Stimulated activated CD4-positive, alpha-beta T cell treated with anti-CD3 and anti-CD28 coated beads, TNF-alpha, amount 100 ng/mL, for 4 hours (primary cell): ENCODE results near the gene THUMPD1.
"Not testable (repeated sequence)": the region's sequence is repeated elsewhere in the genome, so short reads cannot be mapped to it uniquely, and the experiment has no call there.

Experiments used
- DNase-seq, 3 experiments: peaks; one replicate each; pipeline ENCODE4 v3.0.0-alpha.2; 2020; ENCODE audit warnings: low read depth in 3 of 3

Gene THUMPD1

GRCh38 chr16:20741554-20742285 is at the start of gene THUMPD1:
Gene THUMPD1, minus strand, starts transcription at chr16:20741818. Its CDS starts 79 bp downstream, at chr16:20741739.
- DNase-seq = peak; percentile 96 to 97 (median 97)

GRCh38 chr16:20789130-20789529 is 47.5 kb upstream of the THUMPD1 start:
- DNase-seq = no peak

DNA sequence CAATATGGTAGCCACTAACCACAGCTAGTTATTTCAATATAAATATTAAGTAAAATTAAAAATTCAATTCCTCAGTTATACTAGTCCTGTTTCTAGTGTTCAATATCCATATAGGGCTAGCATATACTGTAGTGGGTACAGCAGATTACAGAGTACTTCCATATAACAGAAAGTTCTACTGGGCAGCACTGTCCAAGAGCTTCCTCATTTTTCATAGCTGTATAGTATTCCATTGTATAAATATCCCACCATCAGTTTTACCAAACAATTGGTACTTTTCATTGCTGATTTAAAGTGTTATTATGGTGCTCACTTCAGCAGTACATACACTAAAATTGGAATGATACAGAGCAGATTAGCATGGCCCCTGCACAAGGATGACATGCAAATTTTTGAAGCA is 42.6 kb upstream of the THUMPD1 start:
- DNase-seq = no peak

DNA sequence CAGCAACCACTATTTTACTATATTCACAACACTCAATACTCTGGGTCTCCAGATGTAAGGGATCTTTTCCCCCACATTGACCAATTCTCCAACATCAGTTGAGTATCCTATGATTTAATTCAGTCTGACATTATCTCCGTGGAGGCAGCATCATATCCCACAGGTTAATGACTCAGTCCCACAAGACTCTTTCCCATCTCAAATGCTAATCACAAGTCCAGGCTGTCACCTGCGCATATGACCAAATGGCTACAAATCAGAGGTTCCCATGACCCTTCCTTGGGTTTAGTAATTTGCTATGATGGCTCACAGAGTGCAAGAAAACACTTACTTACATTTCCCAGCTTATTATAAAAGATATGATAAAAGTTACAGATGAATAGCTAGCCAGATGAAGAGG is 40.9 kb upstream of the THUMPD1 start:
- no peak for DNase-seq

DNA sequence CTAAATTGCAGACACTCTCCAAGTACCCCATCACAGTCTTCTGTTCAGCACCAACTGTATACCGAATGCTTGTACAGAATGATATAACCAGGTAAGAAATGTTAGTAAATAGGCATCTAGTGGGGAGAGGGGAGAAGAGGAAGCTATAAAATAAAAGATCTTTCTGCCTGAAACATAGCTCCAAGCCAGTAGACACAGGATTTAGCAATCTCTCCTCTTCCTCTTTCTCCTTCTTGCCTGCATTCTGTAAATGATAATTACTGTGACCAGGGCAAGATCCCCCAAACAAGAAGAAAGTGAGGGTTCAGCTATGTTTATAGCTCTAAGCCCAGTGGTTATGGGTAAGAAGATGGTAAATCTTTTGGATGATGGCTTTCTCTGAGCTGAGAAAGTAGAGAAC is 40.1 kb upstream of the THUMPD1 start:
- no peak for DNase-seq

GRCh38 chr16:20774703-20775362 is 33.2 kb upstream of the THUMPD1 start:
- DNase-seq = peak; percentile 14 to 33 (median 32)

DNA sequence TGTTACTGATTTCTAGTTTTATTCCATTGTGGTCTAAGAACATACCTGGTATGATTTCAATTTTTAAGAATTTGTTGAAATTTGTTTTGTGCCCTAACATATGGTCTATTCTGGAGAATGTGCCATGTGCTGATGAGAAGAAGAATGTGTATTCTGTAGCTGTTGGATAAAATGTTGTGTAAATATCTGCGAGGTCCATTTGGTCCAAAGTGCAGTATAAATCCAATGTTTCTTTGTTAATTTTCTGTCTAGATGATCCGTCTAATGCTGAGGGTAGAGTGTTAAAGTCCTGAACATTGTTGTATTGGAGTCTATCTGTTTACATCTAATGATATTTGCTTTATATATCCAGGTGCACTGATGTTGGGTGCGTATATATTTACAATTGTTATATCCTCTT is 32.1 kb upstream of the THUMPD1 start:
- DNase-seq = no peak

GRCh38 chr16:20768818-20769217 is 27.2 kb upstream of the THUMPD1 start:
- no peak for DNase-seq

DNA sequence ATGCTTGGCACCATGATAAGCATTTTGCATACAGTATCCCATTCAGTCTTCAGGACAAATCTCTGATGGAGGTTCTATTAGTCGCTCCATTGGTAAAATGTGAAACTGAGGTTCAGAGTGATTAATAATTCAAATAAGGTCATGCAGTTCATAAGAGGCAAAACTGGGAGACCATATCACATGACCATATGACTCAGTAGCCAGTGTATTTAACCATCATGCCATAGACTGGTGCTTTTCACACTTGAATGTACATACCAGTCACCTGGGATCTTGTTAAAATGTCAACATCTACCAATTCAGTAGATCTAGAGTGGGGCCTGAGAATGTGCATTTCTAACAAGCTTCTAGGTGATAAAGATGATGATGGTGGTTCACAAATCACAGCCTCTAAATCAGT is 26.5 kb upstream of the THUMPD1 start:
- no peak for DNase-seq

- DNase-seq = no peak
Observed at GRCh38 chr16:20767577-20767976, 26.0 kb upstream of the THUMPD1 start.

DNA sequence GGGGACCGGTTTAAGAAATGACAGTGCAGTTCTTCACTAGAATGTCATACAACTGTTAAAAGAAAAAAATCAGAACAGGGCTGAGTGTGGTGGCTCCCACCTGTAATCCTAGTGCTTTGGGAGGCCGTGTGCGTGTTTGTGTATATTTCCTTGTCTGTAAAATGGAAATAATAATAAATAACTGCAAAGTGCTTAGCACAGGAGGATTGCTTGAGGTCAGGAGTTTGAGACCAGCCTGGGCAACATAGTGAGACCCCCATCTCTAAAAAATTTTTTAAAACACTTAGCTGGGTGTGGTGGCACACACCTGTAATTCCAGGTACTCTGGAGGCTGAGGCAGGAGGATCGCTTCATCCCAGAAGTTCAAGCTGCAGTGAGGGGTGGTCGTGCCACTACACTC is 24.7 kb upstream of the THUMPD1 start:
- no peak for DNase-seq

DNA sequence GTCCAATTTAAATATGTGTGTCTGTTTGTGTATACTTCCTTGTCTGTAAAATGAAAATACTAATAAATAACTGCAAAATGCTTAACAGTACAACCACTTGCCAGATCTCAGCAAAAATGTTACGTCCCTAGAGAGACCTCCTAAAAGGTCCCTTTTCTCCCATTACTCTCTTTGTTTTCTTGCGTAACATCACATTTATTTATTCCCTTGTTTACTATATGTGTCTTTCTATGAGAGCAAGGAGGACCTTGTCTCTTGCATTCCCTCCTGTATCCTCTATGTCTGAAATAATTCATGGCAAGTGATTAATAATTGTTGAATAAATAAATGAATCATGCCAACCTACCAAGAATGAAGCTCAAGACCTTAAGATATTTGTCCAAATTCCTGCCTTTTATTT is 24.1 kb upstream of the THUMPD1 start:
- no peak for DNase-seq

DNA sequence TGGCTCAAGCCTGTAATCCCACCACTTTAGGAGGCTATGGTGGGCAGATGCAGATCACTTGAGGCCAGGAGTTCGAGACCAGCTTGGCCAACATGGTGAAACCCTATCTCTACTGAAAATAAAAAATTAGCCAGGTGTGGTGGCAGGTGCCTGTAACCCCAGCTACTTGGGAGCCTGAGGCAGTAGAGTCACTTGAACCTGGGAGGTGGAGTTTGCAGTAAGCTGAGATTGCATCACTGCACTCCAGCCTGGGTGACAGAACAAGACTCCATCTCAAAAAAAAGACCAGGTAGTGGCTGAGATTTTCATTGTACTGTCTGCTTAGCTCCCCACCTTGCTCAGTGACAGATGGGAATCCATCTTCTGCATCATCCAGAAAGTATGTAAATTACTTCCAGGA is 22.8 kb upstream of the THUMPD1 start:
- DNase-seq = not testable (repeated sequence)

- peak in 2 of 3 experiments; percentile 40 to 57 for DNase-seq
Observed at GRCh38 chr16:20763461-20764232, 22.0 kb upstream of the THUMPD1 start, which contains the start of gene ACSM3. Gene ACSM3, plus strand, starts transcription at chr16:20764014. Its CDS starts 6,021 bp downstream, at chr16:20770035.

- no peak for DNase-seq
Observed at GRCh38 chr16:20762404-20763123, 20.9 kb upstream of the THUMPD1 start.

GRCh38 chr16:20761175-20761574 is 19.6 kb upstream of the THUMPD1 start:
- DNase-seq = no peak

GRCh38 chr16:20760346-20760745 is 18.7 kb upstream of the THUMPD1 start:
- no peak for DNase-seq

DNA sequence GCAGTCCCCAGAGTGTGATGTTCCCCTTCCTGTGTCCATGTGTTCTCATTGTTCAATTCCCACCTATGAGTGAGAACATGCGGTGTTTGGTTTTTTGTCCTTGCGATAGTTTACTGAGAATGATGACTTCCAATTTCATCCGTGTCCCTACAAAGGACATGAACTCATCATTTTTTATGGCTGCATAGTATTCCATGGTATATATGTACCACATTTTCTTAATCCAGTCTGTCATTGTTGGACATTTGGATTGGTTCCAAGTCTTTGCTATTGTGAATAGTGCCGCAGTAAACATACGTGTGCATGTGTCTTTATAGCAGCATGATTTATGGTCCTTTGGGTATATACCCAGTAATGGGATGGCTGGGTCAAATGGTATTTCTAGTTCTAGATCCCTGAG is 14.2 kb upstream of the THUMPD1 start:
- DNase-seq = not testable (repeated sequence)

- no peak for DNase-seq
Observed at GRCh38 chr16:20755238-20755637, 13.6 kb upstream of the THUMPD1 start.

DNA sequence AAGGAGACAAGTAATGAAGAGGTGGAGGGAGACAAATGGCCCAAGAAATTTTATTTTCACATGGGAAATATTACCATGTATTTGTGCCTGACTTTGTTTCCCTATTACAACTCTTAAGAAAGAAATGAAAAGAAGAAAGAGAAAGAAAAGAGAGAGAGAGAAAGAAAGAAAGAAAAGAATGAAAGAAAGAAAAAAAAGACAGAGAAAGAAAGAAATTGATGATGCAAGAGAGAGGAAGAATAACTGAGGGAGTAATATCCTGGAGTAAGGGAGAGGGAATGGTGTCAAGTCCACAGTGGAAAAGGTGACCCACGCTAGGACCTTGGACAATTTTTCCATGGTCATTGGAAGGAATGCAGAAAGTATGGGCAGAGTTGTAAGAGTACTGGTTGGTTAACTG is 12.1 kb upstream of the THUMPD1 start:
- DNase-seq = no peak

DNA sequence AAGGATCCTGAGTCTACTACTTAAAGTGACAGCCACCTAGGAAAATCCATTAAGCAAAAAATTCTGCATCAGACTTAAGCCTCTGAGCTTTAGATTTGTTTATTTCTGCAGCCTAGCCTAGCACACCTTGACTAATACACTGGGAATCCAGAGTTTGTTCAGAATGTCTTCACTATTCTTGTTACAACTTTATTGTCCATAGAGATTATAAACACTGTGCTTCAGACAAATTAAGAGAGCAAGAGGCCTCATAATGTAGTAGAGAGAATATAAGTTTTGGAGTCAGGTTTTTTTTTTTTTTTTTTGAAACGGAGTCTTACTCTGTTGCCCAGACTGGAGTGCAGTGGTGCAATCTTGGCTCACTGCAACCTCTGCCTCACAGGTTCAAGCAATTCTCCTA is 8.9 kb upstream of the THUMPD1 start:
- DNase-seq = no peak

DNA sequence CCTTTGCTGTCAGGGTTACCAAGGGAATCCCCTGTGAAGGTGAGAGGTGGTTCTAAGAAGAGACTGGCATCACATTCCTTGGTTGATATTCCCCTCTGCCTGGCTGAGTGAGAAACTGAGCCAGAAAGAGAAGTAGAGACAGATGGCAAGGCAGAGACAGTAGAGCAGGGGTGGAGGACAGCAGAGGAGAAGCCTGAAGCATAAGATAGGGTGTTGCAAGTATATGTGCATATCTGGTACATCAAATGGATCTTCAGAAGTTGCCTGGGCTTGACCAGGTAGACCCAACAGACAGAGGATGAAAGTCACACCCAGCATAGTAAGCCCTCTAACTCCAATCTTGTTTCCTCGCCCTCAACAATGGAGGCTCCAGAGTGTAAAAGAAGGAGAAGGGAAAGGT is 7.9 kb upstream of the THUMPD1 start:
- no peak for DNase-seq
